Nephron progenitor cell (in vitro differentiated cells): ENCODE results near the gene ARPIN.
"Not testable (repeated sequence)": the region's sequence is repeated elsewhere in the genome, so short reads cannot be mapped to it uniquely, and the experiment has no call there.

Source experiments
- DNase-seq: peaks from one replicate; pipeline ENCODE4 v3.0.0; 2021
- H3K27ac Mint-ChIP-seq: 2 replicates; pipeline ENCODE4 v1.8.0; 2021; ENCODE audit warnings: mild to moderate bottlenecking, moderate library complexity, mixed read lengths
- H3K27me3 Mint-ChIP-seq: 2 replicates; pipeline ENCODE4 v1.8.0; 2021; ENCODE audit warnings: mild to moderate bottlenecking, low read depth, mixed read lengths; ENCODE audit not compliant: poor library complexity
- H3K36me3 Mint-ChIP-seq: 2 replicates; pipeline ENCODE4 v1.8.0; 2021; ENCODE audit warnings: low read depth, mixed read lengths
- H3K4me1 Mint-ChIP-seq: 2 replicates; pipeline ENCODE4 v1.8.0; 2021; ENCODE audit warnings: mixed read lengths
- H3K4me3 Mint-ChIP-seq: 2 replicates; pipeline ENCODE4 v1.8.0; 2021; ENCODE audit warnings: mild to moderate bottlenecking, moderate library complexity, mixed read lengths
- H3K9me3 Mint-ChIP-seq: 2 replicates; pipeline ENCODE4 v1.8.0; 2021; ENCODE audit warnings: mild to moderate bottlenecking, moderate library complexity, mixed read lengths
- CTCF ChIP-seq: fragments of 200-600 bp; sonication (generic); IDR thresholded peaks from 2 replicates; pipeline ENCODE4 v1.5.0; 2021; ENCODE audit warnings: antibody characterized with exemption

The ARPIN gene

GRCh38 chr15:89946681-89947299 lies 34.0 kb upstream of the ARPIN start:
- Mint-ChIP-seq H3K9me3 (peaks cover 23% of the 10 kb centered on the region), H3K4me1 (no peaks in the 10 kb centered on the region), H3K27ac (no peak overlapping the region), H3K4me3 (no peak overlapping the region), H3K27me3 (peaks cover 7% of the 10 kb centered on the region), H3K36me3 (no peaks in the 10 kb centered on the region)
- no peak for DNase-seq
- TF ChIP-seq CTCF = no peak

DNA sequence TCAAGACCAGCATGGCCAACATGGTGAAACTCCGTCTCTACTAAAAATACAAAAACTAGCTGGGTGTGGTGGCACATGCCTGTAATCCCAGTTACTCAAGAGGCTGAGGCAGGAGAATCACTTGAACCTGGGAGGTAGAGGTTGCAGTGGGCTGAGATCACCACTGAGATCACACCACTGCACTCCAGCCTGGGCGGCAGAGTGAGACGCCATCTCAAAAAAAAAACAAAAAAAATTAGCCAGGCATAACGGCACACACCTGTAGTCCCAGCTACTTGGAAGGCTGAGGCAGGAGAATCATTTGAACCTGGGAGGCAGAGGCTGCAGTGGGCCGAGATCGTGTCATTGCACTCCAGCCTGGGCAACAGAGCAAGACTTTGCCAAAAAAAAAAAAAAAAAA lies 31.0 kb upstream of the ARPIN start:
- H3K36me3 Mint-ChIP-seq, H3K4me1 Mint-ChIP-seq, DNase-seq, H3K4me3 Mint-ChIP-seq, H3K27ac Mint-ChIP-seq, H3K27me3 Mint-ChIP-seq: not testable (repeated sequence)
- peaks cover 23% of the 10 kb centered on the region for H3K9me3 Mint-ChIP-seq

DNA sequence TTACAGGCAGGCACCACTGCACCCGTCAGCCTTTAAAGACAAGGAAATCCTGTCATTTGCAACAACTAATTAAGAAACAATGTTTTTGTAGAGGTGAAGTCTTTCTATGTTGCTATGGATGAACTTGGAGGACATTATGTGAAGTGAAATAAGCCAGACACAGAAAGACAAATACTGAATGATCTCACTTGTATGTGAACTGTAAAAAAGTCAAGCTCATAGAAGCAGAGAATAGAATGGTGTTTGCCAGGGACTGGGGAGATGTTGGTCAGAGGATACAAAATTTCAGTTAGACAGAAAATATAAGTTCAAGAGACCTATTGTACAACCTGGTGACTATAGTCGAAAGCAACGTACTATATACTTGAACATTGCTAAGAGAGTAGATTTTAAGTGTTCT lies 27.2 kb upstream of the ARPIN start:
- DNase-seq = no peak
- Mint-ChIP-seq H3K4me1 (no peaks in the 10 kb centered on the region), H3K36me3 (no peaks in the 10 kb centered on the region), H3K27me3 (peaks cover 13% of the 10 kb centered on the region), H3K9me3 (peaks cover 1% of the 10 kb centered on the region), H3K27ac (no peak overlapping the region), H3K4me3 (no peak overlapping the region)
- no peak for TF ChIP-seq CTCF

- not testable (repeated sequence) for H3K4me1 Mint-ChIP-seq, H3K9me3 Mint-ChIP-seq, H3K4me3 Mint-ChIP-seq, H3K27ac Mint-ChIP-seq, DNase-seq, H3K36me3 Mint-ChIP-seq
- H3K27me3 Mint-ChIP-seq = peaks cover 13% of the 10 kb centered on the region
Measured at GRCh38 chr15:89939377-89939776, 26.6 kb upstream of the ARPIN start.

DNA sequence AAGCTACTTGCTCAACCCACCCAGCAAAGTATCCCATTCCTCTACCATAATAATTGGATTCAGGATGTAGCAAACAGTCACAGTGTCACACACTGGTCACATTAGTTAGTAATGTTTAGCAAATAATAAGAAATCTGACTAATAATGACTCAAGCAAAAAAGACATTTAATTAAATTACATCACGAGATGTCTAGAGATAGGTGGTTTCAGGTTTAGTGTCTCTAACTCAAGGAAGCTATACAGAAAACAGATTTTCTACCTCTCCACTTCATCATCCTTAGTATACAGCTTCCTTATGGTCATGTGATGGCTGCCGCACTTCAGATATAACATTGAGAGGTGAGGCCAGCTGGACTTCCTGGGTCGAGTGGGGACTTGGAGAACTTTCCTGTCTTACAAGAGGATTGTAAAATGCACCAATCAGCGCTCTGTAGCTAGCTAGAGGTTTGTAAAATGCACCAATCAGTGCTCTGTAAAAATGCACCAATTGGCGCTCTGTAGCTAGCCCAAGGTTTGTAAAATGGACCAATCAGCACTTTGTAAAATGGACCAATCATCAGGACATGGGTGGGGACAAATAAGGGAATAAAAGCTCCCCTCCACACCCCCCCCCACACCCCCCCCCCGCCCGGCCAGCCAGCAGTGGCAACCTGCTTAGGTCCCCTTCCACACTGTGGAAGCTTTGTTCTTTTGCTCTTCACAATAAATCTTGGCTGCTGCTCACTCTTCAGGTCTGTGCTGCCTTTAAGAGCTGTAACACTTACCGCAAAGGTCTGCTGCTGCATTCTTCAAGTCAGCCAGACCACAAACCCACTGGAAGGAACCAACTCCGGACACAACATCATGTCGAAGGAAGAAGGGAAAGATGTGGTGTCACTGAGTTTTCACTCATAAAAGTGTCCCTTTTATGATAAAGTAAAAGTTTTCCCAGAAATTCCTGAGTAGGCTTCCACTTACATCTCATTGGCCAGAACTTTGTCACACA lies 24.9 kb upstream of the ARPIN start:
- no peak for DNase-seq
- H3K4me3 Mint-ChIP-seq = no peak overlapping the region
- peaks cover 5% of the 10 kb centered on the region for H3K4me1 Mint-ChIP-seq
- no peak overlapping the region for H3K27ac Mint-ChIP-seq
- no peak for TF ChIP-seq CTCF
- no peaks in the 10 kb centered on the region for H3K9me3 Mint-ChIP-seq
- H3K27me3 Mint-ChIP-seq = peaks cover 9% of the 10 kb centered on the region
- no peaks in the 10 kb centered on the region for H3K36me3 Mint-ChIP-seq

DNA sequence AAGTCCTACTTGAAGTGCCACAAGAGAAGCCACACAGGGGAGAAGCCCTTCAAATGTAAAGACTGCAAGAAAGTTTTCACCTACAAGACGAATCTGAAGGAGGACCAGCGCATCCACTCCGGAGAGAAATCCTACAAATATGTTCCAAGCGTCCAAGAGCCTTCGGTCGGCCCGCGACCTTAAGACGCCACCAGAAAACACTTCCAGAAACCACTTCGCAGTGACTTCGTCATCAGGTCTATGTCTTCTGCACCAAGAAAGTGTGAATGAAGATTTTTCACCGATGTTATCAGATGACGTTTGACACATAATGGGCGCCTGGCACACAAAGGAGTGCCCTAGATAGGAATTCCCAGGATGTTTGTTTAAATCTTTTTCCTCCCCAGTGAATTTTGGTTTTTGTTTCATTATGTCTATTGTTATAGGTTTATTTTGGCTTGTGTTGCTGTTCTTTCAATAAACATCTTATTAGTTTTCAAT lies 24.1 kb upstream of the ARPIN start:
- no peak for DNase-seq
- Mint-ChIP-seq H3K27ac (no peak overlapping the region), H3K4me3 (no peak overlapping the region), H3K4me1 (peaks cover 5% of the 10 kb centered on the region), H3K9me3 (no peaks in the 10 kb centered on the region), H3K36me3 (no peaks in the 10 kb centered on the region), H3K27me3 (peaks cover 13% of the 10 kb centered on the region)
- no peak for TF ChIP-seq CTCF
